GM10266 (cell line): ENCODE data around the gene ADRM1.

Source experiments
- DNase-seq: peaks from one replicate; pipeline ENCODE4 v3.0.0; 2012; ENCODE audit errors: extremely low spot score
- TF ChIP-seq, protein P1 (sequence below): IDR thresholded peaks from 2 replicates; pipeline ENCODE4 v1.5.1; 2012; ENCODE audit warnings: mild to moderate bottlenecking, low read depth; ENCODE audit not compliant: control insufficient read depth, insufficient read depth; ENCODE audit errors: missing control alignments

Gene ADRM1

DNA sequence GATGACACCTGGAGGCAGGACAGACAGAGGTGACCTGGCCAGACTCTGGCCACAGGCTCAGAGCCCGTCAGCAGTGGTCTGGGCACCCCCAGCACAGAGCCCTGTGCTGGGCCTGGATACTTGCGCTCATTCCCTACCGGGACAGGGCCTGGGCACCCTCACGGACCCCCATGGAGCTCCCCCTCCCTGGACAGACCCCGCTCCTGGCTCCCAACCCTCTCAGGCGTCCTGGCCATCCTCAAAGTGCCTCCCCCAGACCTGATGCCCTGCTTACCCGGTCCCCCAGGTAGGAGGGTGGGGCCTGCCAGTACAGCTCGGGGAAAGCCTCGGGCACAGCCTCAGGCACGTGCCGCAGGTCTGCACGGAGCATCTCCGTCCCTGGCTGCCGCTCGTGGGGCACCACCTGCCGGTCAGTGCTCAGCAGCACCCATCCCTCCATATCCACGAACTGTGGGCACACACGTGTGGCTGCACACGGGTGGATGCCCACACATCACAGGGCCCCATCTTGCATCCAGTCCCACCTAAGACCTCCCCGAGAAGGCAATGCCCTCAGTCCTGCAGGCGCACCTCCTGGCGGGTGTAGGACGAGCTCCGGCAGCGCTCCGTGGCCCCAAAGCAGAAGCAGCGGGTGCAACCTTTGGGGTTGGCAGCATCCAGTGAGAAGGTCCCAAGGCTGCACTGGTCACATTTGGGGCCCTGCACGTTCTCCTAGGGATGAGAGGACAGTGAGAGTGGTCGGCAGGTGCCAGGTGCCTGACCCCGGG, 24.3 kb downstream of the ADRM1 start:
- DNase-seq, result no peak
- TF ChIP-seq, protein P1, sequence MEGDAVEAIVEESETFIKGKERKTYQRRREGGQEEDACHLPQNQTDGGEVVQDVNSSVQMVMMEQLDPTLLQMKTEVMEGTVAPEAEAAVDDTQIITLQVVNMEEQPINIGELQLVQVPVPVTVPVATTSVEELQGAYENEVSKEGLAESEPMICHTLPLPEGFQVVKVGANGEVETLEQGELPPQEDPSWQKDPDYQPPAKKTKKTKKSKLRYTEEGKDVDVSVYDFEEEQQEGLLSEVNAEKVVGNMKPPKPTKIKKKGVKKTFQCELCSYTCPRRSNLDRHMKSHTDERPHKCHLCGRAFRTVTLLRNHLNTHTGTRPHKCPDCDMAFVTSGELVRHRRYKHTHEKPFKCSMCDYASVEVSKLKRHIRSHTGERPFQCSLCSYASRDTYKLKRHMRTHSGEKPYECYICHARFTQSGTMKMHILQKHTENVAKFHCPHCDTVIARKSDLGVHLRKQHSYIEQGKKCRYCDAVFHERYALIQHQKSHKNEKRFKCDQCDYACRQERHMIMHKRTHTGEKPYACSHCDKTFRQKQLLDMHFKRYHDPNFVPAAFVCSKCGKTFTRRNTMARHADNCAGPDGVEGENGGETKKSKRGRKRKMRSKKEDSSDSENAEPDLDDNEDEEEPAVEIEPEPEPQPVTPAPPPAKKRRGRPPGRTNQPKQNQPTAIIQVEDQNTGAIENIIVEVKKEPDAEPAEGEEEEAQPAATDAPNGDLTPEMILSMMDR, result no peak

DNA sequence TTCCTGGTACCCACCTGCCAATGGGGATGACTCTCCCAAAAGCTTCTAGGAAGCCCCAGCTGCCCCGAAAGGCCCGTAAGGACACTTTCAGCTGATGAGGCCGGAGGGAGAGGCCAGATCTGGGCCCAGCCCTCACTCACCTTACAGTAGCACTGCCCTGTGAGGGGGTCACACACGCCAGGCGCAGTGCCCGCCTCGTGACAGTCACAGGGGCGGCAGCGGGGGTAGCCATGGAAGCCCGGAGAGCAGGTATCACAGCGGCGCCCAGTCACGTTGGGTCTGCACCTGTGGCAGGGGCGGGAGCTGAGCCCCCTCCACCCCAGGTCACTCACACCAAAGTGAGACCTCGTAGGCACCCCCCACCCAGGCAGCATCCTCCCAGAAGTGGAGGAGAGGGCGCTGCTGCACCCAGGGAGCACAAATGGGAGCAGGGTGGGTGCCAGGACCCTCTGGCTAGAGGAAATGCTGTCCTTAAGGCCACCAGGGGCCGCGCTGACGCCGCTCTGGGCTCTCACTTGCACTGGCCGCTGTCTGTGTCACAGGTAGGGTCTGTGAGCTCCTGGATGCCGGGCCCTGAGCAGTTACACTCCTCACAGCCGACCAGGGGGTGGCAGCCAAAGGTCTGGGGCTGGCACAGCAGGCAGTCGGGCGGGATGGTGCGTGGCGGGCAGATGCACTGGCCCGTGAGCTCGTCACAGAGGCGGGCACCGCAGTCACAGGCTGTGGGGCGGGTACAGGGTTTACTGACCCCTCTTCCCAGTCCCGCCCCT, 25.1 kb downstream of the ADRM1 start:
- TF ChIP-seq, protein P1, result no peak
- no peak for DNase-seq

DNA sequence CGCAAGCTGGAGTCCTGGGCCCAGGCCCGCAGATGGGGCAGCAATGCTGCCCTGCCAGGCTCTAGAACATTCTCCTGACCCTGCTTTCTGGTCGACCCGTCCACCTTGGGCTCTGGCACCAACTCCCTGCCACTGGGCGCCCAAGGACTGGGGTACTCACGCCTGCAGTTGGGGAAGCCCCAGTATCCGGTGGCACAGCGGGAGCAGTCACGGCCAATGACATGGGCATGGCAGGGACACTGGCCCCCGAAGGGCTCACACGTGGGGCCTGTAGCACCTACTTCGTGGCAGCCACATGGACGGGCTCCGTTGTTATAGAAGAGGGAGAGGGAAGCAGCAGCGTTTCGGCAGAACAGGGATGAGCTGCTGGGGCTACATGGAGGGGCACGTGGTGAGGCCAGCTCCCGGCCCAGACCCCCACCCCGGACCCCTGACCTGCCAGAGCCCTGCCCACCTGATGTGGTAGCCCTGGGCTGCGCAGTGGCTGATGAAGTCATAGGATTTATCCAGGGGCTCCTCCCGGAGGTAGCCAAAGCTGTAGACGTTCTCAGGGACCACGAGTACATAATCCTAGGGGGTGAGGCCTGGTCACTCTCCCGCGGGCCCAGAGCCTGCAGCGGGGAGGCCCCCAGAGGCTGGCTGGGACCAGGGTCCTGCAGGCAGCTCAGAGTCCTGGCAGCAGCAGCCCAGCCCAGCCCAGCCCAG, 26.0 kb downstream of the ADRM1 start:
- TF ChIP-seq, protein P1, result no peak
- DNase-seq, result no peak

DNA sequence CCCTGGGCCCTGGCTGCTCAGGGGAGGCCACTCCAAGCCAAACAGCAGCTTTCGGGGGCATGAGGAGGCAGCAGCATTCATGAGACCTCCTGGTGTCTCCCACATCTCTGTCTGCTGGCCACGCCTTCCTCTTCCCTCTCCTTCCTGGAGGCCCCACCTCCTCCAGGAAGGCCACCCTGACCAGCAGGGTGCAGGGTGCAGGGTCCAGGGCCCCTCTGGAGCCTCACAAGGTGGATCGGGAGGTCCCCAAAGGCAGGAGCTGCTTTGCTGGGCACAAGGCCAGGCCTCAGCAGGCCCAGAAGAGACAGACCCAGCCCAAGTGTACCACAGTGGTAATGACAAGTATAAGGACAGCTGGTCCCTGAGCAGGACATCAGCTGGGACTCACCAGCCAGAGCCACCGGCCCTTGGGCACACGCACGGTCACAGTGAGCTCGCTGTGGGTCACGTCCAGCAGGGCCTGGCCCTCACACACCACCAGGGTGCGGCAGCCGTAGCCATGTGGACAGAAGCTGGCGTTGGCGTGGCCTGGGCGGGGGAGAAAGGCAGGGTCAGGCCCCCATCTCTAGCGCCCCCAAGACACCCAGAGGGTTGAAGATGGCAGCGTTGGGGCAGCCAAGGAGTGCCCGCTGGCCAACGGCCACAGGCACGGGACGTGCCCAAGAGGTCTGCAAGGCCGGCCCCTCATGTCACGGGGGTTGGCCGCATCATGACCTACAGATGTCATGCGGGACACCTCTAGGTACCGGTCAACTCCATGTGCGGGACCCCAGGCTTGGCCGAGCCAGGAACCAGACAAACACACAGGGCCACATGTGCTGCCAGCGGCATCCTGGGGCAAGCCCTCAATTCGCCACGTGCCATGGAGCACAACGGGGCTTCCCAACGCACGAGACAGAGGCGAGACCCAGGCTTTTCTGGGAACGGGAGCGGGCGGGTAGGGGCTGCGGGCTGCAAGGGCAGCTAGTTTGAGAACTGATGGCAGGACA, 26.9 kb downstream of the ADRM1 start:
- no peak for DNase-seq

DNA sequence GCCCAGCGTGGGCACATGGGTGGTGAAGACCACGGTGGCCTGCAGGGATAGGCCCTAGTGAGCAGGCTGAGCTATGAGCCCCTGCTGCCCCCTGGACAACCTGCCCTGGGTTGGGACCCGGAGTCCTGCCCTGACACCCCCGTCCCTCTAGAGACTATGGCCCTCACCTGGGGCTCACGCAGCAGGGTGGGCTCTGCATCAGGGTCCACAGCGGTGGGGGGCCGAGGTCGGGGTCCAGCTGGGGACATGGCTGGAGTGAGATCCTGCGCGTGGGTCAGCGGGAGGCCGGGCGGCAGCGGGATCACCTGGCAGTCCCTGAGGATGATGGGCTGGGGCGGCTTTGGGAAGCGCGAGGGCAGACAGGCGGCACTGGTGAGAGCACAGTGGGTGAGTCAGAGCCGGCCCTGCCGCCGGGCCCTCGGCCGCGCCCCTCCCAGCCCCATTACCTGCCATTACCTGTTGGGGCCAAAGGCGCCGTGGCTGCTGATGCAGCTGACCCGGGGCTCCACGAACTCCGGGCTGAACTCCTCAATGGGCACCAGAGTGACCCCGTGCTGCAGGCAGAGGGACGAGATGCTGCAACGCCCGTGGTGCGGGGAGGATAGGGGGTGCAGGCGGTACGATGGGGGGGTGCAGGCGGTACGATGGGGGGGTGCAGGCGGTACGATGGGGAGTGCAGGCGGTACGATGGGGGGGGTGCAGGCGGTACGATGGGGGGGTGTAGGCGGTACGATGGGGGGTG, 27.9 kb downstream of the ADRM1 start:
- DNase-seq, result no peak
- TF ChIP-seq, protein P1, result no peak

More for the DNA sequence above, 26.9 kb downstream of the ADRM1 start:
- TF ChIP-seq, protein P1, result no peak

DNA sequence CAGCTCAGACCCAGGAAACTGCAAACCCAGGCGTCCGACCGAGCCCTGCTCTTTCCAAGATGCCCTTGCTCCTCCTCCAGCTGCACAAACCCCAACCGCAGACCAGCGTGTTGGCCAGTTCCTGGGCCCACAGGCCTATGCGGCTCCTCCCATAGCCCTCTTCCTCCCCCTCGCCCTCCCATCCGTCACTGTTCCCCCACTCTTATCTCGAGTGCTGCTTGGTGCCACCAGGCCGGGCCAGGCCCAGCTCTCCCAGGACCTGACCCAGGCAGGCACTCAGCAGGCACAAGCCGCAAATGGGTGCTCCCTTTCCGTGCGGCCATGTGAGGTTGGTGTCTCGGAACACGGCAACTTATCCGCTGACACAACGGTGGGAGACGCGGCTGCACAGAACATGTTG, 28.6 kb downstream of the ADRM1 start:
- TF ChIP-seq, protein P1, result no peak
- no peak for DNase-seq
